Measurements from ENCODE around the gene KNDC1. TPM values are rescaled to one million over a fixed set of nuclear protein-coding genes. Genes with fewer than 3 reads are reported as not detected.

Gene KNDC1
- total RNA-seq, 1 experiment from 2014 or later, result 0.39 TPM

DNA sequence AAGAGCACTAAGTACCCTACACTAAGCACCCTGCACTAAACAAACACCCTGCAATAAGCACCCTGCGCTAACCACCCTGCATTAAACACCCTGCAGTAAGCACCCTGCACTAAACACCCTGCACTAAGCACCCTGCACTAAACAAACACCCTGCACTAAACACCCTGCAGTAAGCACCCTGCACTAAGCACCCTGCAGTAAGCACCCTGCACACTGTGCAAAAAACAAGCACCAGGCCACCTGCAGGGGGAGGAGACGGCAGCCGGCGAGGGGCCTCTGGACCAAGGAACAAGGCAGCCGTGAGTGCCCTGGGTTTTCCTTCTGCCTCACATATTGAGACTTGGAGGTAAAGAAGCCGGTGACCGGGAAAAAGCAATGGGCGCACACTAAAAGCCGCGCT is 30.2 kb downstream of the KNDC1 start:
- DNase-seq (ENCODE audit: low spot score), result no peak

DNA sequence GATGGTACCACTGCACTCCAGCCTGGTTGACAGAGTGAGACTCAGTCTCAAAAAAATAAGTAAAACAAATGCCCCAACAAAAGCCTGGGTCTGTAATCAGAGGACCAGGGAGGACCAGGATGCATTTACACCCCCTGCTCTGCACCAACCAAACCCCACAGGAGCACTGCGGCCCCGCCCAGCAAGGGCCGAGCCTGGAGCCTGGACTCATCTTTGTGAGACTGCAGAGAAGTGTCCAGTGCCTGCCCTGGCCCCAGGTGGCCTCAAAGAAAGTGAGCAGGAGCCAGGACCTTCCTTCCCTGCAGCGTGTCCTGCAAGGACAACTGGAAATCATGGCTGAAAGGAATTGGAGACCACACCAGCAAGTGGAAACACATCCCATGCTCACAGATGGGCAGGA is 31.6 kb downstream of the KNDC1 start:
- no peak for DNase-seq (ENCODE audit: low spot score)

GRCh38 chr10:133194151-133194550 is 34.1 kb downstream of the KNDC1 start:
- DNase-seq (ENCODE audit: low spot score), result no peak

- no peak for DNase-seq (ENCODE audit: low spot score)
These were observed 35.1 kb downstream of the KNDC1 start for GRCh38 chr10:133195096-133195495.

DNA sequence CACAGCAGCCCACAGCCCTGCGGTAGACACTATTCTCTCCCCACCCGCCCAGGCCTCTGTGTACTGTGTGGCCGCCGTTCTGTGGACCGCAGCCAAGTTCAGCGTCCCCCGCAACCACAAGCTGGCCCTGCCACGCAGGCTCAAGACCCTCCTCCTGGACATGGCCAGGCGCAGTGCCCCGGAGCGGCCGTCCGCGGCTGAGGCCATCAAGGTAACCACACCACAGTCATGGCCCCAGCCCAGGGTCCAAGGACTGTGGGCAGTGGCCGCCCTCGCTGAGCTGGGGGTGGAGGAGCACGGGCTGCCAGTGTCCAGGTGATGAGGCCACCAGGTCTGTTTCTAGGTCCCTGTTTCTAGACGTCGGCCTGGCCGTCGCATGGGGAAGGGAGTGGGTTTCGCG is 35.6 kb downstream of the KNDC1 start:
- DNase-seq (ENCODE audit: low spot score), result no peak

GRCh38 chr10:133196221-133196915 is 36.3 kb downstream of the KNDC1 start:
- DNase-seq (ENCODE audit: low spot score), result no peak

DNA sequence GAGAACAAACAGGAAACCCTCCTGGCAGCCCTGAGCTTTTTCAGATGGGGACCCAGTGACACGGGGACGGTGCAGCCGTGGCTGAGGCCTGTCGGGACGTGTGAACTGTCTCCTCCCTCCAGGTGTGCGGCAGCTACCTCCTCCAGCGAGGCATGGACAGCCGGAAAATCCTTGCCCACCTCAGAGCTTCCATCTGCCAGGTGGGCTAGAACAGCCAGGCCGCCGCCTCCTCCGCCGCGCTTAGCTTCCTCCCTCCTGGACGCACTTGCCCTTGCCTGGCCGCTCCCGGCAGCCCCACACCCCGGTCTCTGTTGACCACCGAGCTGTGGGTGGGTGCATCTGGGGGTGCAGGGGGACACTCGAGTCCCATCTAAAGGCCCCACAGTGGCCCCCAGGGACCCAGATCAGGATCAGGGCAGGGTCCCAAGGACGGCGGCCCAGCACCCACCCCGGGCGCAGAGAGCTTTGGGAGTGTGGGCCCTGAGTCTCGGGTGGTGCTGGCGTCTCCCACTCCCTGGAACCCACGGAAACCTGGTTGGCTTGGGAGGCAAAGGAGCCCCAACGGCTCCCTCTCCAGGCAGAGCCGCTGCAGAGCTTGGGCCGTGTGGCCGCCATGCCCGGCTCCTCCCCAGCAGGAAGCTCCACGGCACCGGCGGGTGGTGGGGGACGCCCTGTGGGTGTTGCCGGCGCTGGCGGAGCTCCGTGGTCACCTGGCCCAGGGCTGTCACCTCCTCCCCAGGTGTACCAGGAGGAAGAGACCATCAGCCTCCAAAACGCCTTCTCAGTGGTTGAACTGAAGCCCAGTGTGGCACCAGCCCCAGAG is 37.1 kb downstream of the KNDC1 start:
- DNase-seq (ENCODE audit: low spot score), result no peak

DNA sequence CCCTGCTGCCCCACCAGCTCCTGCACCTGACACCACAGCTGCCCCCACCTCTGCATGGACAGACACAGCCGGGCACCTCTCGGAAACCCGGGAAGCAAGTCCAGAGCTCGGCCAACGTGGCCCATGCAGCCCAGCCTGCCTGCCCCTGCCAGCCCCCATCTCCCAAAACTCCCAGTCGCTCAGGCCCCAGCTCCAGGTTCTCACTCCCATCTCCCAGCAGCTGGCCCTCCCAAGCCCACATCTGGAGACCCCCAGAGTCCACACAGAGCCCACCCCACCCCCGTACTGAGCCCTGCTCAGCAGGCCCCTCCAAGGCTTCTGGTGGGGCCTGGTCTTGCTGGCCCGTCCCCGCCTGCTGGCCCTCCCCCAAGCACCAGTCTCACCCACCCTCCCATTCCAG is 37.8 kb downstream of the KNDC1 start:
- no peak for DNase-seq (ENCODE audit: low spot score)

DNA sequence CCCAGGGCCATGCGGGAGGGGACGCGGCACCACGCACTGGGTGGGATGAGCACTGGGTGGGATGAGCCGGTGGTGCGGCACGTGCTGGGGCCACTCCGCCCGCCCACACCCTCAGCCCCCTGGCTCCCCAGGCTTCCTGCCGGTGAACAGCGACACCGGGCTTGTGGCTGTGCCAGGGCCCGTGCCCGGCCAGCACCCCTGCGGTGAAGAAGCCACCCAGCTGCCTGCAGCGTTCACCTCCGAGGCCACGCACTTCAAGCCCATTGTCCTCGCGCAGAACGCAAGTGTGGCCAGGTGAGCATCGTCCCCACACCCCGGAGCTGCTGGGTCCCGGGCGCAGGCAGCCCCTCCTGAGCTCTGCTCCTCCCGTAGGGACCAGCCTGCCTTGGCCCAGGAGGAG is 38.2 kb downstream of the KNDC1 start:
- DNase-seq (ENCODE audit: low spot score), result no peak

DNA sequence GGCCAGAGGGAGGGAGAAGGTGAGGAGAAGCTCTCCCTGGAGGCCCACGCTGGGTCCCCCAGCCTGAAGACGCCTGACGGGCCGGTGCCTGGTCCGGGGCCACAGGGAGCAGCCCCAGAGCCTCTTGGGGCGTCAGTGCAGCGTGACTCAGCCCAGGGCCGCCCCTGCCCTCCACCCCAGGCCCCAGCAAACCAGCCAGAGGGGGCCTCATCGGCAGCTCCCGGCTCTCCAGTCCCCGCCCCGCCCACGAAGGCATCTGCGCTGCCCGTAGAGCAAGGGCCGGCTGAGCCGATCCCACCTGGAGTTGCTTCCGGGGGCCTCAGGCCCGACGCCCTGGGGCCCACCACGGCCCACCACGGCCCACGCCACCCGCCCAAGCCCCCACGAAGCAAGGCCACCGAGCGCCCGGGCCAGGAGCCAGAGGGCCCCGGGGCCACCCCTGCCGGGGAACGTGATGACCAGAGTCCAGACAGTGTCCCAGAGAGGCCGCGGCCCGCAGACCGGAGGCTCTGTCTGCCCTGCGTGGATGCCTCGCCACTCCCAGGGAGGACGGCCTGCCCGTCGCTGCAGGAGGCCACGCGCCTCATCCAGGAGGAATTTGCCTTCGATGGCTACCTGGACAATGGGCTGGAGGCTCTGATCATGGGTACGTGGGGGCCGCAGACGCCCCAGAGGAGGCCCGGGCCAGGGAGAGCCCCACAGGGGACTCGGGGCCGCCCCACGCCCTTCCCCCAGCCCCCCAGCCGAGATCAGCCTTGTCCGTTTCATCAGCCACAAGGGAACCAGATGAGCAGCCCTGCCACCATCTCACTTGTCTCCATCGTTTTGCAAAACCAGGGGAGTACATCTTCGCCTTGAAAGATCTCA is 38.8 kb downstream of the KNDC1 start:
- DNase-seq (ENCODE audit: low spot score), result no peak

DNA sequence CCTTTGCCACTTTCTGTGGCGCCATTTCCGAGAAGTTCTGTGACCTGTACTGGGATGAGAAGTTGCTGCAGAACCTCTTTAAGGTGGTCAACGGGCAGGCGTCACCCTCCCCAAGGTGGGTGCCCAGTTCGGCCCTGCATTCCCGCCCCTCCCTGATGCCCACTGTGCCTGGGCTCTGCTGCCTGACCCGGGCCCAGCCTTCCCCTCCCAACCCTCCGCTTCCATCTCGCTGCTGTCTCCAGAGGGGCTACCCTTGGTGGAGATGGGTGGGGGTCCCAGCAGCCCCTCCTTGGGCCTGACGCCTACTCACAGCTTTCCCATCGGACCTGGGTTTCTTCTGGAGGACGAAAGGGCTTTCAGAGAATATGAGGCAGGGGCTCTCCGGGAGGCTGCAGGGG is 39.5 kb downstream of the KNDC1 start:
- no peak for DNase-seq (ENCODE audit: low spot score)

DNA sequence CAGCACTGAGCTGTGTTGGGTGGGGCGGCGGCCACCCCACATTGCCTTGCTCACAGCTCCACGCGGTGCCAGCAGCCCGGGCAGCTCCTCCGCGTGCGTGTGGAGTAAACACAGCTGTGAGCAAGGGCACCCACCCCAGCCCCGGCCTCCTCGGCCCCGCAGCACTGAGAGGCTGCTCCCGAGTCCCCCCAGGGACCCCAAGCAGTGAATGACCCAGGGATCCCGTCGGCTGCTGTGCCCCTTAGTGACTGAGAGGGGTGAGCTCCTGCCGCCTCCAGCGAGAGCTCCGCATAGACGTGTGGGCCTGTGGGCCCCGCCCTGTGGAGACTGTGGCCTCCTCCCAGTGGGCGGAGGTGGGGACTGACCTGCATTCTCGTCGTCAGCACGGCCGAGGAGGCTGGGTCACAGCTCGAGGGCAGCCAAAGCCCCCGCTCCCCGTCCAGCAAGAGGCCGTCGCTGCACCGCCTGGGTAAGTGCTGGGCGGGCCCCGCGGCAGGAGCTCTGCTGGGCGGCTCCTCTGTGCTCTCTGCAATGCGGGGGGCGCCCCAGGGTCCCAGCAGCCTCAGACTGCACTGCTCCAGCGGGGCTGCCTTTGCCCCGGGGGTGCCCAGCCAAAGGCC is 40.1 kb downstream of the KNDC1 start:
- DNase-seq (ENCODE audit: low spot score), result no peak

DNA sequence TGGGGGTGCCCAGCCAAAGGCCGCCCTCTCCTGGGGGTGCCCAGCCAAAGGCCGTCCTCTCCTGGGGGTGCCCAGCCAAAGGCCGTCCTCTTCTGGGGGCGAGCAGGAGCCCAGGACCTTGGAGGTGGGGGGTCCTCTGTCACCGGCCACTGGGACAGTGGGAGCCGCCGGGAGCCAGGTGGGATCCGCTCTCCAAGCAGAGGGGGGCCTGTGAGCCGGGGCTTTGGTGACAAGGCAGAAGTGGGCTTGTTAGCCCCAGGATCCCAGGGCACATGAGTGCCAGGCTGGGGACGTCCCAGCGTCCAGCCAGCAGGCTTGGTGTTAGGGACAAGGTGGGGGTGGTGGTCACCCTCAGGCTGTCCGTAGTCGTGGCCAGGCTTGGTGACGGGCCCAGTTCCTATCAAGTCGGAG is 40.6 kb downstream of the KNDC1 start:
- no peak for DNase-seq (ENCODE audit: low spot score)

DNA sequence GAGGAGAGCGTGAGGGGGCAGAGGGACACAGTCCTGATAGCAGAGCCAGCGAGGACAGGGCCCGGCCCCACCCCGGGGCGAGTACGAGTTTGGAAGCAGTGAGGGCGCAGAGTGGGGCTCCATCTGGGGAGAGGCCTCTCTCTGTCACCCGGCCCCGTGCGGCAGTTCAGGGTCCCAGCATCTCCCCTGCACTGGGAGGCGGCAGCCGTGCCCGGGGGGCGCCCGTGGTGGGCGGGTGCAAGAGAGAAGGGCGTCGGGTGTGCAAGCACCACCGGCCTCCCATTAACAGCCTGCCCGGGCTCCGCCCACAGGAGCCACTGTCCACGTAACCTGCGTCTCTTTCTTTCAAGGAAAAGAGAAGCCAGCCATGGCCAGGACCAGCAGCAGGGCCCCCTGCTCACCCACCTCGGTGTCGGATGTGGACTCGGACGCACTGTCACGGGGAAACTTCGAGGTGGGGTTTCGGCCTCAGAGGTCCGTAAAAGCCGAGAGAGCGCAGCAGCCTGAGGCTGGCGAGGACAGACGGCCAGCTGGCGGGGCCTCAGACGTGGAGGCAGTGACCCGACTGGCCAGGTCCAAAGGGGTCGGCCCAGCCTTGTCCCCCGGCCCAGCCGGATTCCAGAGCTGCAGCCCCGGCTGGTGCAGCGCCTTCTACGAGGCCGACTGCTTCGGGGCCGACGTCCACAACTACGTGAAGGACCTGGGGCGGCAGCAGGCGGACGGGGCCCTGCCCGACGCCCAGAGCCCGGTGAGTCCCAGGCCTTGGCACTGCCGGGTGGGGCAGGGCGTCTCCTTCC is 41.3 kb downstream of the KNDC1 start:
- no peak for DNase-seq (ENCODE audit: low spot score)

DNA sequence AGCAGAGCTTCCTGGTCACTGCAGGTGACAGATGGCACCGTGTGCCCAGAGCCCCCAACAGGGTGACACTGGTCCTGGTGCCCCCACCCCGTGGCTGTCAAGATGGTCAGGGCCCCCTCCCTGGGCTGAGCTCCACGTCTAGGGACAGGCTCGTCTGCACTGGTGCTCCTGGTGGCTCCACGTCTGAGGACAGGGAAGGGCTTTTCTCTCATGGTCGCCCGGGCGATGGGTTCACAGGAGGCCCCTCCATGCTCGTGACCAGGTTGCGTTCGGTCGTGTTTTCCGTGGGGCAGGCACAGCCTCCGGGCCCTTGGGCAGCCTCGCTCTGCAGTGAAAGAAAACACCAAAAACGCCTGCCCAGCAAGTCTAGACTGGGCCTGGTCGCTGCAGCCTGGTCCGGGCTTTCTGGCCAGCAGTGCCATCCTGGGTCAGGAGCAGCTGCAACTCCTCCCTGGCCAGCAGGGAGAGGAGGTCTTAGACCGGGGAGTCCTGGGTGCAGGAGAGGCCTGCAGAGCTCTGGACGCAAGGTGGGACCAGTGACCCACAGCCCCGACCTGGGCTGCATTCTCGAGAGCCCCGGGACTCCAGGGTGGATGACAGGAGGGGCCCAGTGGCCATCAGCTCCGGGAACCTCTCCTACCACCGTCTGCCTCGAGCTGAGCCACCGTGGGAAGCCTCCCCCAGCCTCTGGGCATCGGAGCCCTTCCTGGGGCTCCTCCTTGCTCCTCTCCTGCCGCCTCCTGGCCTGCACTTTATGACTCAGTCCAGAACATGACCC is 42.1 kb downstream of the KNDC1 start:
- DNase-seq (ENCODE audit: low spot score), result no peak

GRCh38 chr10:133202778-133203651 is 43.0 kb downstream of the KNDC1 start:
- DNase-seq (ENCODE audit: low spot score), result no peak

DNA sequence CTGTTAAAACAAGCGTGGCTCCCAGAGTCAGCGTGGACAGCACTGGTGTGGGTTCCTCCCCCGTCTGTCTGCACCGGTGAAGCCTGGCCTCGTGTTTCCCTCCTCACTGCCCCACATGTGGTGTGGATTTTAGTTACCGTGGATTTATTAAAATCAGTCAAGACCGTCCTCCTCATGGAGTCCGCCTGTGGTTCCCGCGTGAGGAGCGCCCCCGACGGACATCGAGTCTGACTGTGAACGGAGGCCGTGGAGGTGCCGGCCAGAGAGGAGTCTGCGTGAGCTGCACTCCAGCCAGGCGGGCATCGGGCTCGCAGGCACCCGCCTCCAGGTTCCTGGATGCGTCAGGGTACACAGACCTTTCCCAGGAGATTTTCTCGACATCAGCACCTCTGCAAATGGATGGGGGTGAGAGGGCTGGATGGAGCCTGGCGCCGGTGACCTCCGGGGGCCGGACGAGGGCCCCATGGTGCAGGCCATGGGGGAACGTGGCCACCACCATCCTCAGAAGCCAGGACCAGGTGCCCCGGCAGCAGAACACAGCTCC is 43.7 kb downstream of the KNDC1 start:
- no peak for DNase-seq (ENCODE audit: low spot score)

DNA sequence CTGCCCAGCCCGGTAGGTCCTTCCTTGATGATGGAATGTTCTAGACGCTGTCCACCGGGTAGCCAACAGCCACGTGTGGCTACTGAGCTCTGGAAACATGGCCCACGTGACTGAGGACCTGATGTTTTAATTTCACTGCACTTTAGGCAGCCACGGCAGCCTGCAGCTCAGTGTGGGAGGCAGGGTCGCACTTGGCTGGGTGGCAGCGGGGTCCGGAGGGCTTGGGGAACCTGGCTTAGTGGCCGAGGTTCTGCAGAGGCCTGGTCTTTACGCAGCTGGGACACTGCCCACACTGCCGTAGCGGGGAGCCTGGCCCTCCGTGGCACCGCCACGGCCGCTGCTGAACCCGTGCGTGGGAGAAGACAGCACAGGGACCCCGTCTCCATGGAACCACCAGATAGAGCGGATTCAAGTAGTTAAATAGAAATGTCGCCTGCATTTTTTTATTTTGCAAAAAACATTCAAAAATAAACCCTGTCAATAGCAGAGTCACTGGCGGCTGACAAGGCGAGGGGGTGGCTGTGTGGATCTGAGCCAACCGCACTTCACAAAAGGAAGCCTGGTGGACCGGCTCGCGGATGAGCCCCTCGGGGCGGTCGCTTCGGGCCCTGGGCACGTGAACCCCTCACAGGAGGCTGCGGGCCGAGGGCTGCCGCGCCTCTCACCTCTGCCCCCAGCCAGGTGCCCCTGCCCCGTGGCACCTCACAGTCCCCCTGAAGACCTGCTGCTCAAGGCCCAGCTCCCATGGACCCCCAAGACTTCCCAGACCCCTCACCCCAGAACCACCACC is 44.4 kb downstream of the KNDC1 start:
- DNase-seq (ENCODE audit: low spot score), result no peak

Data from H4 (cell line).